ENCODE data around the gene ERCC6L.

Gene ERCC6L

GRCh38 chrX:72271812-72272211 is 33.0 kb upstream of the ERCC6L start:
- no peak overlapping the region for H2AK5ac ChIP-seq (ENCODE audit: low read depth, low read length)
- no peak overlapping the region for H2BK12ac ChIP-seq (ENCODE audit: low read length)
- H3K4ac ChIP-seq (ENCODE audit: low read length): no peak overlapping the region
- H4K91ac ChIP-seq (ENCODE audit: low read depth, low read length, poor library complexity): no peak overlapping the region
- no CpG with 5 or more reads among the region's 3 CpGs for WGBS, 2 donors (ENCODE audit: extremely low coverage in 2 of 2, insufficient read length in 2 of 2, insufficient replicate concordance in 1 of 2)
- H3K4me2 ChIP-seq (ENCODE audit: insufficient read depth, low read length, poor library complexity, severe bottlenecking): no peak overlapping the region
- no peak overlapping the region for H2AFZ ChIP-seq (ENCODE audit: low read length)
- peaks cover 43 to 97% of the 10 kb centered on the region in 2 donors for H3K36me3 ChIP-seq (replicated peaks in 1 of 2; ENCODE audit: control insufficient read depth in 2 of 2, insufficient read depth in 2 of 2, low read length in 2 of 2)
- no peak overlapping the region for H3K18ac ChIP-seq (ENCODE audit: low read length)
- no peak overlapping the region for H3K9ac ChIP-seq (ENCODE audit: low read depth, low read length, poor library complexity)
- no peak overlapping the region for H3K4me3 ChIP-seq (ENCODE audit: low read length in 2 of 2)
- no peak overlapping the region for H2BK5ac ChIP-seq (ENCODE audit: low read length)
- no peak overlapping the region for H3K14ac ChIP-seq (ENCODE audit: low read length)
- no peaks in the 10 kb centered on the region for H3K9me3 ChIP-seq (replicated peaks in 1 of 2; ENCODE audit: control insufficient read depth in 2 of 2, insufficient read depth in 1 of 2, low read depth in 1 of 2, low read length in 2 of 2)
- H3K79me1 ChIP-seq (ENCODE audit: low read depth, low read length): peaks cover 4% of the 10 kb centered on the region
- H4K8ac ChIP-seq (ENCODE audit: low read depth, low read length): no peak overlapping the region
- no peak overlapping the region for H2BK15ac ChIP-seq (ENCODE audit: low read length)
- H3K27me3 ChIP-seq (ENCODE audit: control insufficient read depth in 3 of 3, insufficient read depth in 3 of 3, low read depth in 1 of 3, low read length in 3 of 3): no peaks in the 10 kb centered on the region
- H3K4me1 ChIP-seq (ENCODE audit: control insufficient read depth in 2 of 2, insufficient read depth in 1 of 2, low read depth in 1 of 2, low read length in 2 of 2): peaks cover 5 to 9% of the 10 kb centered on the region in 2 donors
- no peak overlapping the region for H2BK120ac ChIP-seq (ENCODE audit: low read depth, low read length)
- H3K23ac ChIP-seq (ENCODE audit: low read depth, low read length, poor library complexity): no peak overlapping the region
- DNase-seq (ENCODE audit: low spot score): no peak
- H3K27ac ChIP-seq (replicated peaks; ENCODE audit: low read length): no peak overlapping the region

GRCh38 chrX:72271091-72271788 is 32.4 kb upstream of the ERCC6L start:
- Histone ChIP-seq H3K4me2 (ENCODE audit: insufficient read depth, low read length, poor library complexity, severe bottlenecking) (no peak overlapping the region), H3K27me3 (ENCODE audit: control insufficient read depth in 3 of 3, insufficient read depth in 3 of 3, low read depth in 1 of 3, low read length in 3 of 3) (no peaks in the 10 kb centered on the region), H2BK5ac (ENCODE audit: low read length) (no peak overlapping the region), H3K9me3 (replicated peaks in 1 of 2; ENCODE audit: control insufficient read depth in 2 of 2, insufficient read depth in 1 of 2, low read depth in 1 of 2, low read length in 2 of 2) (no peaks in the 10 kb centered on the region), H3K79me1 (ENCODE audit: low read depth, low read length) (peaks cover 4% of the 10 kb centered on the region), H2BK12ac (ENCODE audit: low read length) (no peak overlapping the region), H3K23ac (ENCODE audit: low read depth, low read length, poor library complexity) (no peak overlapping the region), H3K9ac (ENCODE audit: low read depth, low read length, poor library complexity) (no peak overlapping the region), H3K4me3 (ENCODE audit: low read length in 2 of 2) (no peak overlapping the region), H3K14ac (ENCODE audit: low read length) (no peak overlapping the region), H3K18ac (ENCODE audit: low read length) (no peak overlapping the region), H2BK15ac (ENCODE audit: low read length) (no peak overlapping the region), H2AK5ac (ENCODE audit: low read depth, low read length) (no peak overlapping the region), H2AFZ (ENCODE audit: low read length) (no peak overlapping the region), H4K91ac (ENCODE audit: low read depth, low read length, poor library complexity) (no peak overlapping the region), H3K4me1 (ENCODE audit: control insufficient read depth in 2 of 2, insufficient read depth in 1 of 2, low read depth in 1 of 2, low read length in 2 of 2) (peaks cover 5 to 9% of the 10 kb centered on the region in 2 donors), H4K8ac (ENCODE audit: low read depth, low read length) (no peak overlapping the region), H3K27ac (replicated peaks; ENCODE audit: low read length) (no peak overlapping the region), H3K4ac (ENCODE audit: low read length) (no peak overlapping the region), H2BK120ac (ENCODE audit: low read depth, low read length) (no peak overlapping the region), H3K36me3 (replicated peaks in 1 of 2; ENCODE audit: control insufficient read depth in 2 of 2, insufficient read depth in 2 of 2, low read length in 2 of 2) (peaks cover 43 to 97% of the 10 kb centered on the region in 2 donors)
- no peak for DNase-seq (ENCODE audit: low spot score)
- no CpG with 5 or more reads among the region's 3 CpGs for WGBS, 2 donors (ENCODE audit: extremely low coverage in 2 of 2, insufficient read length in 2 of 2, insufficient replicate concordance in 1 of 2)

- Histone ChIP-seq H3K4ac (ENCODE audit: low read length) (no peak overlapping the region), H3K79me1 (ENCODE audit: low read depth, low read length) (peaks cover 4% of the 10 kb centered on the region), H3K14ac (ENCODE audit: low read length) (no peak overlapping the region), H2BK12ac (ENCODE audit: low read length) (no peak overlapping the region), H3K9ac (ENCODE audit: low read depth, low read length, poor library complexity) (no peak overlapping the region), H2BK120ac (ENCODE audit: low read depth, low read length) (no peak overlapping the region), H3K18ac (ENCODE audit: low read length) (no peak overlapping the region), H3K27me3 (ENCODE audit: control insufficient read depth in 3 of 3, insufficient read depth in 3 of 3, low read depth in 1 of 3, low read length in 3 of 3) (no peaks in the 10 kb centered on the region), H3K9me3 (replicated peaks in 1 of 2; ENCODE audit: control insufficient read depth in 2 of 2, insufficient read depth in 1 of 2, low read depth in 1 of 2, low read length in 2 of 2) (no peaks in the 10 kb centered on the region), H2AK5ac (ENCODE audit: low read depth, low read length) (no peak overlapping the region), H3K27ac (replicated peaks; ENCODE audit: low read length) (no peak overlapping the region), H3K4me3 (ENCODE audit: low read length in 2 of 2) (no peak overlapping the region), H3K23ac (ENCODE audit: low read depth, low read length, poor library complexity) (no peak overlapping the region), H4K8ac (ENCODE audit: low read depth, low read length) (no peak overlapping the region), H3K36me3 (replicated peaks in 1 of 2; ENCODE audit: control insufficient read depth in 2 of 2, insufficient read depth in 2 of 2, low read length in 2 of 2) (peaks cover 40 to 89% of the 10 kb centered on the region in 2 donors), H3K4me1 (ENCODE audit: control insufficient read depth in 2 of 2, insufficient read depth in 1 of 2, low read depth in 1 of 2, low read length in 2 of 2) (peaks cover 3 to 4% of the 10 kb centered on the region in 2 donors), H4K91ac (ENCODE audit: low read depth, low read length, poor library complexity) (no peak overlapping the region), H2BK15ac (ENCODE audit: low read length) (no peak overlapping the region), H3K4me2 (ENCODE audit: insufficient read depth, low read length, poor library complexity, severe bottlenecking) (no peak overlapping the region), H2BK5ac (ENCODE audit: low read length) (no peak overlapping the region), H2AFZ (ENCODE audit: low read length) (no peak overlapping the region)
- no CpG with 5 or more reads among the region's 5 CpGs for WGBS, 2 donors (ENCODE audit: extremely low coverage in 2 of 2, insufficient read length in 2 of 2, insufficient replicate concordance in 1 of 2)
- no peak for DNase-seq (ENCODE audit: low spot score)
Observed at GRCh38 chrX:72270316-72270866, 31.6 kb upstream of the ERCC6L start.

- no peak overlapping the region for H3K4me3 ChIP-seq (ENCODE audit: low read length in 2 of 2)
- H3K14ac ChIP-seq (ENCODE audit: low read length): no peak overlapping the region
Observed at GRCh38 chrX:72269671-72270251, 30.9 kb upstream of the ERCC6L start.

More at GRCh38 chrX:72269671-72270251, 30.9 kb upstream of the ERCC6L start:
- no peak overlapping the region for H3K9ac ChIP-seq (ENCODE audit: low read depth, low read length, poor library complexity)
- no peak overlapping the region for H3K4ac ChIP-seq (ENCODE audit: low read length)
- H3K4me1 ChIP-seq (ENCODE audit: control insufficient read depth in 2 of 2, insufficient read depth in 1 of 2, low read depth in 1 of 2, low read length in 2 of 2): no peaks in the 10 kb centered on the region
- no peak overlapping the region for H2BK5ac ChIP-seq (ENCODE audit: low read length)
- H3K79me1 ChIP-seq (ENCODE audit: low read depth, low read length): peaks cover 4% of the 10 kb centered on the region
- no CpG with 5 or more reads among the region's 3 CpGs for WGBS, 2 donors (ENCODE audit: extremely low coverage in 2 of 2, insufficient read length in 2 of 2, insufficient replicate concordance in 1 of 2)
- no peak overlapping the region for H3K23ac ChIP-seq (ENCODE audit: low read depth, low read length, poor library complexity)
- no peak overlapping the region for H3K27ac ChIP-seq (replicated peaks; ENCODE audit: low read length)
- no peak overlapping the region for H2AFZ ChIP-seq (ENCODE audit: low read length)
- H3K27me3 ChIP-seq (ENCODE audit: control insufficient read depth in 3 of 3, insufficient read depth in 3 of 3, low read depth in 1 of 3, low read length in 3 of 3): no peaks in the 10 kb centered on the region
- H3K36me3 ChIP-seq (replicated peaks in 1 of 2; ENCODE audit: control insufficient read depth in 2 of 2, insufficient read depth in 2 of 2, low read length in 2 of 2): peaks cover 36 to 83% of the 10 kb centered on the region in 2 donors
- no peak overlapping the region for H4K91ac ChIP-seq (ENCODE audit: low read depth, low read length, poor library complexity)
- H2AK5ac ChIP-seq (ENCODE audit: low read depth, low read length): no peak overlapping the region
- no peak for DNase-seq (ENCODE audit: low spot score)
- H2BK12ac ChIP-seq (ENCODE audit: low read length): no peak overlapping the region
- no peak overlapping the region for H4K8ac ChIP-seq (ENCODE audit: low read depth, low read length)
- H3K9me3 ChIP-seq (replicated peaks in 1 of 2; ENCODE audit: control insufficient read depth in 2 of 2, insufficient read depth in 1 of 2, low read depth in 1 of 2, low read length in 2 of 2): no peaks in the 10 kb centered on the region
- H3K4me2 ChIP-seq (ENCODE audit: insufficient read depth, low read length, poor library complexity, severe bottlenecking): no peak overlapping the region
- no peak overlapping the region for H3K18ac ChIP-seq (ENCODE audit: low read length)
- H2BK120ac ChIP-seq (ENCODE audit: low read depth, low read length): no peak overlapping the region
- H2BK15ac ChIP-seq (ENCODE audit: low read length): no peak overlapping the region

Measured in neuronal stem cell (in vitro differentiated cells).